GM12873 (cell line): ENCODE results near the gene RBBP4.

ENCODE experiments used
- CTCF ChIP-seq: IDR thresholded peaks from 2 replicates; pipeline ENCODE4 v1.5.1; 2012; ENCODE audit warnings: low read depth, mild to moderate bottlenecking, moderate library complexity, low read length, control low read depth; ENCODE audit not compliant: insufficient read depth; ENCODE audit errors: missing control alignments

Gene RBBP4

GRCh38 chr1:32632829-32633228, 18.2 kb upstream of the RBBP4 start:
- no peak for TF ChIP-seq CTCF

DNA sequence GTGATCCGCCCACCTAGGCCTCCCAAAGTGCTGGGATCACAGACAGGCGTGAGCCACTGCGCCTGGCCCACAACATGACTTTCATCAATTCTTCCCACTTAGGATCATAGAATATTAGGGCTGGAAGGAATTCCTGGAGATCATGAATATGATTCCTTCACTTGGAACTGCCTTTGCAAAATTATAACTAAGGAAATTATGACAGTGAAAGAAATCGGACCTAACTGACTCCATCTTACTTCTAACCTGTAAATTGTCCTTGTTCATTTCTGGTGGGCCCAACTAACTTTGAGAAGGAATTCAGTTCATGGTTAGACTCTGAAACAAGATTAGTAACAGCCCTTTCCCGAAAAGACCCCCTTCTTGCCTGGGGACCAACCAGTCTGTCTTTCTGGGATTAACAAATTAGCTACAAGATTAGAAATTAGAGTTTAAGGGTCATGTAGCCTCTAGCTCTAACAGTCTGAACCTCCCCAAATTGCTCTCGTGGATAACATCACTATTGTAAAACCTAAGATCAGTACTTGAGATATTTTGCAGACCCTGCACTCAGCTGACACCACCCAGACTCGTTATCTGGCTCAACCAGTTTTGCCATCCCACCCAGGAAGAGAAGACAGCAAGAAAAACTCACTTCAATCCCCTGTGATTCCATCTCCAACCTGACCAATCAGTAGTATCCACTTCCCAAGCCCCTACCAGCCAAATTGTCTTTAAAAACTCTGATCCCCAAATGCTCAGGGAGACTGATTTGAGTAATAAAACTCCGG, 15.3 kb upstream of the RBBP4 start:
- no peak for TF ChIP-seq CTCF

GRCh38 chr1:32636914-32637645, 13.9 kb upstream of the RBBP4 start:
- TF ChIP-seq CTCF, result no peak

GRCh38 chr1:32639489-32640075, 11.4 kb upstream of the RBBP4 start:
- TF ChIP-seq CTCF, result no peak

DNA sequence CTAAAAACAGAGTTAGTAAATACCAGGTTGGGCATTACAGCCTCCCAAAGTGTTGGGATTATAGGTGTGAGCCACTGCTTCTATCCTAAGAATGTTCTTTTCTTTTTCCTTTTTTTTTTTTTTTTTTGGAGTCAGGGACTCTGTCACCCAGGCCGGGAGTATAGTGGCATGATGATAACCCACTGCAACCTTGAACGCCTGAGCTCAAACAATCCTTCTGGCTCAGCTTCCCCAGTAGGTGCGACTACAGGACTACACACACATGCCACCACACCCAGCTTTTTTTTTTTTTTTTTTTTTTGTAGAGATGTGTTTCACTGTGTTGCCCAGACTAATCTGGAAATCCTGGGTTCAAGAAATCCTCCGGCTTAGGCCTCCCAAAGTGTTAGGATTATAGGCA, 6.6 kb upstream of the RBBP4 start:
- TF ChIP-seq CTCF, result no peak

GRCh38 chr1:32647308-32648134, 3.5 kb upstream of the RBBP4 start:
- no peak for TF ChIP-seq CTCF

GRCh38 chr1:32650248-32650751, 708 bp upstream of the RBBP4 start, which contains the start of gene ZBTB8OS:
TSS of gene ZBTB8OS (minus strand) at chr1:32650550. CDS start at chr1:32650529, 21 bp downstream.
- TF ChIP-seq CTCF, result no peak
